ENCODE results near the gene ADRA2B. TPM values are rescaled to one million over a fixed set of nuclear protein-coding genes. Genes with fewer than 3 reads are reported as not detected.

The ADRA2B gene
- total RNA-seq, 1 experiment from 2014 or later: 2.7 TPM

DNA sequence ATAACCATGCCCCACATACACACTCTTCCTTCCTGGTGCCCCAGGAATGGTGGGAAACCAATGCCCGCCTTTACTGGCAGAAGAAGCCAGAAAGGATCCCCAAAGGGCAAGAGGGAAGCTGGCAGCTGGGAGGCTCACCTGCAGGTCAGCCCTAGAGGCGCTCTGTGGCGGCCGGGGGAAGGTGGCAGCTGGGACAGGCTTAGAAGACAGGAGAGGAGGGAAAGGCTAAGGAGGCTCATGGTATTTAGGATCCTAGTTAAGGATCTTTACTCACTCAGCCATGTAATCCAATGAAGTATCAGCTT, 23.8 kb downstream of the ADRA2B start:
- Histone ChIP-seq H3K4me2 (ENCODE audit: insufficient read depth, insufficient read length, low read length) (no peak overlapping the region), H4K20me1 (ENCODE audit: control insufficient read depth, insufficient read depth, insufficient read length) (no peaks in the 10 kb centered on the region), H3K23me2 (ENCODE audit: insufficient read length, low read depth, low read length, poor library complexity, severe bottlenecking) (no peaks in the 10 kb centered on the region), H4K8ac (replicated peaks; ENCODE audit: insufficient read length, low read depth, low read length) (no peak overlapping the region), H2AFZ (ENCODE audit: low read length) (no peak overlapping the region), H2BK15ac (ENCODE audit: low read depth, low read length) (no peak overlapping the region), H2BK5ac (ENCODE audit: insufficient read length, low read length) (no peak overlapping the region), H2AK5ac (ENCODE audit: insufficient read length, low read length) (no peak overlapping the region), H3T11ph (ENCODE audit: low read length) (no peak overlapping the region), H3K27me3 (ENCODE audit: insufficient read depth, low read length) (no peaks in the 10 kb centered on the region), H3K18ac (ENCODE audit: insufficient read length, low read depth, low read length) (no peak overlapping the region), H2BK20ac (ENCODE audit: low read depth, low read length, poor library complexity, severe bottlenecking) (no peak overlapping the region), H3K79me1 (ENCODE audit: insufficient read depth, low read depth, low read length, poor library complexity, severe bottlenecking) (no peaks in the 10 kb centered on the region), H3K4me1 (ENCODE audit: insufficient read depth, low read length) (no peaks in the 10 kb centered on the region), H3K14ac (ENCODE audit: insufficient read depth, low read length) (no peak overlapping the region), H4K5ac (ENCODE audit: insufficient read length, low read depth, low read length) (no peak overlapping the region), H2BK120ac (ENCODE audit: low read depth, low read length, poor library complexity, severe bottlenecking) (no peak overlapping the region), H4K91ac (ENCODE audit: insufficient read length, low read depth, low read length) (no peak overlapping the region), H3K27ac (ENCODE audit: insufficient read length, low read depth, low read length) (no peak overlapping the region), H3K4ac (ENCODE audit: low read depth, low read length) (no peak overlapping the region), H3K79me2 (ENCODE audit: insufficient read depth, low read length) (no peaks in the 10 kb centered on the region), H3K9me3 (ENCODE audit: control insufficient read depth, low read depth, low read length) (no peaks in the 10 kb centered on the region), H2BK12ac (ENCODE audit: insufficient read length, low read depth, low read length) (no peak overlapping the region), H3K9ac (ENCODE audit: extremely low read depth, insufficient read length, low read length) (no peak overlapping the region), H3K56ac (ENCODE audit: insufficient read length, low read depth, low read length) (no peak overlapping the region), H3K23ac (ENCODE audit: insufficient read length, low read depth, low read length) (no peak overlapping the region)
- Mint-ChIP-seq H3K36me3 (ENCODE audit: insufficient read depth in 1 of 3, low read depth in 3 of 3) (no peaks in the 10 kb centered on the region), H3K27ac (no peak overlapping the region), H3K4me1 (peaks cover 25 to 42% of the 10 kb centered on the region in 2 experiments), H3K9me3 (no peaks in the 10 kb centered on the region; a peak in 2 of 5 replicates), H3K4me3 (no peak overlapping the region), H3K27me3 (ENCODE audit: low read depth) (no peaks in the 10 kb centered on the region; the same call in 1 of the 2 replicates)
- DNase-seq: peak; percentile 27
- TF ChIP-seq, protein P1, sequence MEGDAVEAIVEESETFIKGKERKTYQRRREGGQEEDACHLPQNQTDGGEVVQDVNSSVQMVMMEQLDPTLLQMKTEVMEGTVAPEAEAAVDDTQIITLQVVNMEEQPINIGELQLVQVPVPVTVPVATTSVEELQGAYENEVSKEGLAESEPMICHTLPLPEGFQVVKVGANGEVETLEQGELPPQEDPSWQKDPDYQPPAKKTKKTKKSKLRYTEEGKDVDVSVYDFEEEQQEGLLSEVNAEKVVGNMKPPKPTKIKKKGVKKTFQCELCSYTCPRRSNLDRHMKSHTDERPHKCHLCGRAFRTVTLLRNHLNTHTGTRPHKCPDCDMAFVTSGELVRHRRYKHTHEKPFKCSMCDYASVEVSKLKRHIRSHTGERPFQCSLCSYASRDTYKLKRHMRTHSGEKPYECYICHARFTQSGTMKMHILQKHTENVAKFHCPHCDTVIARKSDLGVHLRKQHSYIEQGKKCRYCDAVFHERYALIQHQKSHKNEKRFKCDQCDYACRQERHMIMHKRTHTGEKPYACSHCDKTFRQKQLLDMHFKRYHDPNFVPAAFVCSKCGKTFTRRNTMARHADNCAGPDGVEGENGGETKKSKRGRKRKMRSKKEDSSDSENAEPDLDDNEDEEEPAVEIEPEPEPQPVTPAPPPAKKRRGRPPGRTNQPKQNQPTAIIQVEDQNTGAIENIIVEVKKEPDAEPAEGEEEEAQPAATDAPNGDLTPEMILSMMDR (conservative IDR thresholded peaks at IDR 0.05): no peak
- WGBS (ENCODE audit: extremely low coverage, insufficient read length, low lambda C conversion rate): no CpG with 5 or more reads among the region's 4 CpGs

Measured in H9 (cell line).